Retina (tissue), 1 donor: ENCODE data around the gene KCNG1.
"Not testable (repeated sequence)": the region's sequence is repeated elsewhere in the genome, so short reads cannot be mapped to it uniquely, and the experiment has no call there.

Experiments used
- DNase-seq: peaks from one replicate; pipeline ENCODE4 v3.0.0-alpha.2; 2016

KCNG1 gene

GRCh38 chr20:50980851-50981713 lies 41.8 kb downstream of the KCNG1 start:
- peak; percentile 67 for DNase-seq

GRCh38 chr20:50980071-50980681 lies 42.7 kb downstream of the KCNG1 start:
- no peak for DNase-seq

GRCh38 chr20:50978533-50978932 lies 44.4 kb downstream of the KCNG1 start:
- not testable (repeated sequence) for DNase-seq

GRCh38 chr20:50977066-50978021 lies 45.6 kb downstream of the KCNG1 start:
- DNase-seq, result peak; percentile 61

GRCh38 chr20:50975701-50976330 lies 47.1 kb downstream of the KCNG1 start:
- DNase-seq, result no peak

- no peak for DNase-seq
Observed at GRCh38 chr20:50969912-50970311, 53.0 kb downstream of the KCNG1 start.

- DNase-seq, result no peak
Observed at GRCh38 chr20:50969435-50969834, 53.5 kb downstream of the KCNG1 start.

- peak; percentile 69 for DNase-seq
Observed at GRCh38 chr20:50968289-50968688, 54.6 kb downstream of the KCNG1 start.

GRCh38 chr20:50967586-50967985 lies 55.3 kb downstream of the KCNG1 start:
- peak; percentile 91 for DNase-seq

- DNase-seq, result no peak
Observed at GRCh38 chr20:50959543-50960126, 63.3 kb downstream of the KCNG1 start.

GRCh38 chr20:50958615-50959542 lies 64.0 kb downstream of the KCNG1 start, which contains the start of gene MOCS3:
Gene MOCS3, plus strand, starts transcription at chr20:50958818. Its CDS starts 25 bp downstream, at chr20:50958843.
- peak; percentile 97 for DNase-seq

GRCh38 chr20:50957798-50958614 lies 64.9 kb downstream of the KCNG1 start, which contains the start of gene DPM1:
Gene DPM1, minus strand, starts transcription at chr20:50958532. Its CDS starts 9 bp downstream, at chr20:50958523.
- DNase-seq, result peak; percentile 96

GRCh38 chr20:50957276-50957675 lies 65.6 kb downstream of the KCNG1 start:
- no peak for DNase-seq

- no peak for DNase-seq
Observed at GRCh38 chr20:50953821-50954220, 69.1 kb downstream of the KCNG1 start.
